AG04450 (cell line): ENCODE measurements around the gene FAM174B. TPM values are rescaled to one million over a fixed set of nuclear protein-coding genes. Genes with fewer than 3 reads are reported as not detected.

ENCODE experiments used
- CTCF ChIA-PET: fragments of 300-600, 350-600 bp; formaldehyde crosslinking; extraction: SDS; loops from one replicate; lab custom pipeline; 2022; ENCODE audit warnings: antibody characterized with exemption, inconsistent platforms; lab: Charles Lee
- POLR2A ChIA-PET: fragments of 350-600 bp; formaldehyde crosslinking; extraction: SDS; loops from one replicate; lab custom pipeline; 2021; ENCODE audit warnings: antibody characterized with exemption, inconsistent platforms; lab: Yijun Ruan, JAX
- DNase-seq: peaks from one replicate; pipeline ENCODE4 v3.0.0-alpha.2; 2011; ENCODE audit warnings: low read depth, low spot score
- H3K27ac ChIP-seq: one replicate; pipeline ENCODE4 v1.5.1; 2012; ENCODE audit warnings: low read depth, low read length, control low read depth
- H3K27me3 ChIP-seq: one replicate; pipeline ENCODE4 v1.6.0; 2012; ENCODE audit warnings: low read length; ENCODE audit not compliant: control insufficient read depth, insufficient read depth
- H3K4me3 ChIP-seq: 2 replicates; pipeline ENCODE4 v1.5.1; 2011; ENCODE audit warnings: mild to moderate bottlenecking, low read depth, low read length, control low read depth
- H3K9me3 ChIP-seq: 2 replicates; pipeline ENCODE4 v1.5.1; 2012; ENCODE audit warnings: low read length; ENCODE audit not compliant: control insufficient read depth, insufficient read depth
- CTCF ChIP-seq: IDR thresholded peaks from 2 replicates; pipeline ENCODE4 v1.5.1; 2011; ENCODE audit warnings: low read depth, low read length, control low read depth, inconsistent platforms
- polyA plus RNA-seq: library from polyadenylated mRNA; depleted of rRNA; stranded (reverse); fragments of >200 nt; gene quantifications from 2 replicates; pipeline ENCODE4 v1.2.3, GENCODE V29; 2011

FAM174B gene
- polyA plus RNA-seq, 1 experiment: 2.1 TPM

- CTCF ChIA-PET: no interaction called here
- no peak for TF ChIP-seq CTCF
- POLR2A ChIA-PET: no interaction called here
Observed at GRCh38 chr15:92603278-92603677, 52.3 kb downstream of the FAM174B start.

GRCh38 chr15:92602267-92602593, 53.3 kb downstream of the FAM174B start:
- ChIA-PET POLR2A (no interaction called here), CTCF (no interaction called here)
- Histone ChIP-seq H3K27ac (no peak overlapping the region), H3K27me3 (no peaks in the 10 kb centered on the region), H3K9me3 (no peaks in the 10 kb centered on the region), H3K4me3 (no peak overlapping the region)
- no peak for DNase-seq
- no peak for TF ChIP-seq CTCF

More at GRCh38 chr15:92603278-92603677, 52.3 kb downstream of the FAM174B start:
- no peak for DNase-seq
- Histone ChIP-seq H3K27me3 (no peaks in the 10 kb centered on the region), H3K4me3 (no peak overlapping the region), H3K27ac (no peak overlapping the region), H3K9me3 (no peaks in the 10 kb centered on the region)

- H3K4me3 ChIP-seq: no peak overlapping the region
- no peaks in the 10 kb centered on the region for H3K9me3 ChIP-seq
- DNase-seq: no peak
- TF ChIP-seq CTCF: no peak
- POLR2A ChIA-PET: no interaction called here
- H3K27me3 ChIP-seq: no peaks in the 10 kb centered on the region
- H3K27ac ChIP-seq: no peak overlapping the region
- CTCF ChIA-PET: no interaction called here
Observed at GRCh38 chr15:92601592-92602266, 53.8 kb downstream of the FAM174B start.

GRCh38 chr15:92600856-92601255, 54.7 kb downstream of the FAM174B start:
- no peak overlapping the region for H3K4me3 ChIP-seq
- ChIA-PET CTCF (no interaction called here), POLR2A (no interaction called here)
- no peak overlapping the region for H3K27ac ChIP-seq
- H3K27me3 ChIP-seq: no peaks in the 10 kb centered on the region
- no peaks in the 10 kb centered on the region for H3K9me3 ChIP-seq
- DNase-seq: no peak
- TF ChIP-seq CTCF: no peak

- H3K9me3 ChIP-seq: no peaks in the 10 kb centered on the region
- H3K4me3 ChIP-seq: no peak overlapping the region
- TF ChIP-seq CTCF: no peak
- DNase-seq: peak; percentile 2
- H3K27ac ChIP-seq: no peak overlapping the region
- ChIA-PET CTCF (no interaction called here), POLR2A (no interaction called here)
- H3K27me3 ChIP-seq: peaks cover 3% of the 10 kb centered on the region
Observed at GRCh38 chr15:92599394-92599970, 56.1 kb downstream of the FAM174B start.
